ENCODE measurements around the gene RBM47. TPM values are rescaled to one million over a fixed set of nuclear protein-coding genes. Genes with fewer than 3 reads are reported as not detected.
"Not testable (repeated sequence)": the region's sequence is repeated elsewhere in the genome, so short reads cannot be mapped to it uniquely, and the experiment has no call there.

Gene RBM47
- total and polyA plus RNA-seq, 2 experiments from 2014 or later: 35.6 to 139 TPM

DNA sequence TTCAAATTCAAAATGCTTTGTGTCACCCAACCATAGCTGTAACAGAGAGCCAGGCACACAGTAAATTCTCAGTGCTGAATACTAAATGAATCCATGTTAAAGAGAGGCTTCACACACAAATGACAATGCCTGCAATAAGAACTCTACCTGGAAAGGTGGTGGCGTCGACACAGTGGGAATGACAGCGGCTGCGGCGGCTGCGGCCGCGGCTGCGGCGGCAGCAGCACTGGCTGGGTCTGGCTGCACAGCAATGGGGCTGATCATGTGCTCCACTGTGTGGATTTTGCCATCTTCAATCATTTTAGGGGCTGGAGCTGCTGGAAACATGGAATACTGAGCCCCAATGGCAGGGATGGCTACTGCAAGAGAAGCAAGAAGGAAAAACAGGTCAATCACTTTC, 197.2 kb downstream of the RBM47 start:
- Histone ChIP-seq H2AFZ (no peak overlapping the region), H3K27ac (ENCODE audit: low read depth) (no peak overlapping the region)
- no peak overlapping the region for H3K27ac Mint-ChIP-seq

DNA sequence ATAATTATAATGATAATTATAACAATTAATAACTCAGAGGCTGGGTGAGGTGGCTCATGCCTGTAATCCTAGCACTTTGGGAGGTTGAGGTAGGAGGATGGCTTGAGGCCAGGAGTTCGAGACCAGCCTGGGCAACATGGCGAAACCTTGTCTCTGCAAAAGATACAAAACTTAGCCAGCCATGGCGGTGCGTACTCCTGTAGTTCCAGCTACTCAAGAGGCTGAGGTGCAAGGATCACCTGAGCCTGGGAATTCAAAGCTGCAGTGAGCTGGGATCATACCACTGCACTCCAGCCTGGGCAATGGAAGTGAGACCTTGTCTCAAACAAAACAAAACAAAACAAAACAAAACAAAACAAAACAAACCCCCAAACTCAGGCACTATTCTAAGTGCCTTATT, 201.8 kb downstream of the RBM47 start:
- not testable (repeated sequence) for ATAC-seq; H3K4me1 Mint-ChIP-seq; H3K79me2 ChIP-seq (replicated peaks; ENCODE audit: insufficient read depth); H3K9me2 ChIP-seq (ENCODE audit: insufficient read depth); H3K9me3 Mint-ChIP-seq; H3K27me3 ChIP-seq (ENCODE audit: insufficient read depth); H2AFZ ChIP-seq; H3K4me3 ChIP-seq; H3K27ac ChIP-seq (ENCODE audit: low read depth); H4K20me1 ChIP-seq (replicated peaks; ENCODE audit: insufficient read depth); H3F3A ChIP-seq (replicated peaks; ENCODE audit: low read depth); H3K4me1 ChIP-seq (ENCODE audit: insufficient read depth); DNase-seq (ENCODE audit: low spot score); H3K27me3 Mint-ChIP-seq (ENCODE audit: insufficient read depth, low read depth, poor library complexity); H3K4me3 Mint-ChIP-seq; H3K4me2 ChIP-seq; H3K27ac Mint-ChIP-seq
- peaks cover 77% of the 10 kb centered on the region for H3K36me3 Mint-ChIP-seq (ENCODE audit: low read depth)
- H3K36me3 ChIP-seq (ENCODE audit: insufficient read depth): peaks cover 24% of the 10 kb centered on the region; the same call in 1 of the 2 replicates

More for the DNA sequence above, 197.2 kb downstream of the RBM47 start:
- Histone ChIP-seq H3K27me3 (ENCODE audit: insufficient read depth) (no peaks in the 10 kb centered on the region), H3K36me3 (ENCODE audit: insufficient read depth) (peaks cover 23% of the 10 kb centered on the region; the same call in 1 of the 2 replicates), H3F3A (replicated peaks; ENCODE audit: low read depth) (peaks cover 2% of the 10 kb centered on the region), H3K9me2 (ENCODE audit: insufficient read depth) (no peaks in the 10 kb centered on the region), H3K4me3 (no peak overlapping the region), H3K4me2 (no peak overlapping the region), H3K4me1 (ENCODE audit: insufficient read depth) (peaks cover 20% of the 10 kb centered on the region), H4K20me1 (replicated peaks; ENCODE audit: insufficient read depth) (peaks cover 3% of the 10 kb centered on the region; the same call in 1 of the 2 replicates), H3K79me2 (replicated peaks; ENCODE audit: insufficient read depth) (0 out of 2 replicates have a peak, but pooled peaks cover 2% of the 10 kb centered on the region)
- no peak for DNase-seq (ENCODE audit: low spot score)
- Mint-ChIP-seq H3K36me3 (ENCODE audit: low read depth) (peaks cover 82% of the 10 kb centered on the region), H3K4me1 (peaks cover 22% of the 10 kb centered on the region), H3K27me3 (ENCODE audit: insufficient read depth, low read depth, poor library complexity) (peaks cover 9% of the 10 kb centered on the region), H3K9me3 (no peaks in the 10 kb centered on the region), H3K4me3 (no peak overlapping the region)
- no peak for ATAC-seq
- TF ChIP-seq JUNB (IDR thresholded peaks at IDR 0.05; ENCODE audit: unreplicated experiment): no peak
- TF ChIP-seq, protein P1, sequence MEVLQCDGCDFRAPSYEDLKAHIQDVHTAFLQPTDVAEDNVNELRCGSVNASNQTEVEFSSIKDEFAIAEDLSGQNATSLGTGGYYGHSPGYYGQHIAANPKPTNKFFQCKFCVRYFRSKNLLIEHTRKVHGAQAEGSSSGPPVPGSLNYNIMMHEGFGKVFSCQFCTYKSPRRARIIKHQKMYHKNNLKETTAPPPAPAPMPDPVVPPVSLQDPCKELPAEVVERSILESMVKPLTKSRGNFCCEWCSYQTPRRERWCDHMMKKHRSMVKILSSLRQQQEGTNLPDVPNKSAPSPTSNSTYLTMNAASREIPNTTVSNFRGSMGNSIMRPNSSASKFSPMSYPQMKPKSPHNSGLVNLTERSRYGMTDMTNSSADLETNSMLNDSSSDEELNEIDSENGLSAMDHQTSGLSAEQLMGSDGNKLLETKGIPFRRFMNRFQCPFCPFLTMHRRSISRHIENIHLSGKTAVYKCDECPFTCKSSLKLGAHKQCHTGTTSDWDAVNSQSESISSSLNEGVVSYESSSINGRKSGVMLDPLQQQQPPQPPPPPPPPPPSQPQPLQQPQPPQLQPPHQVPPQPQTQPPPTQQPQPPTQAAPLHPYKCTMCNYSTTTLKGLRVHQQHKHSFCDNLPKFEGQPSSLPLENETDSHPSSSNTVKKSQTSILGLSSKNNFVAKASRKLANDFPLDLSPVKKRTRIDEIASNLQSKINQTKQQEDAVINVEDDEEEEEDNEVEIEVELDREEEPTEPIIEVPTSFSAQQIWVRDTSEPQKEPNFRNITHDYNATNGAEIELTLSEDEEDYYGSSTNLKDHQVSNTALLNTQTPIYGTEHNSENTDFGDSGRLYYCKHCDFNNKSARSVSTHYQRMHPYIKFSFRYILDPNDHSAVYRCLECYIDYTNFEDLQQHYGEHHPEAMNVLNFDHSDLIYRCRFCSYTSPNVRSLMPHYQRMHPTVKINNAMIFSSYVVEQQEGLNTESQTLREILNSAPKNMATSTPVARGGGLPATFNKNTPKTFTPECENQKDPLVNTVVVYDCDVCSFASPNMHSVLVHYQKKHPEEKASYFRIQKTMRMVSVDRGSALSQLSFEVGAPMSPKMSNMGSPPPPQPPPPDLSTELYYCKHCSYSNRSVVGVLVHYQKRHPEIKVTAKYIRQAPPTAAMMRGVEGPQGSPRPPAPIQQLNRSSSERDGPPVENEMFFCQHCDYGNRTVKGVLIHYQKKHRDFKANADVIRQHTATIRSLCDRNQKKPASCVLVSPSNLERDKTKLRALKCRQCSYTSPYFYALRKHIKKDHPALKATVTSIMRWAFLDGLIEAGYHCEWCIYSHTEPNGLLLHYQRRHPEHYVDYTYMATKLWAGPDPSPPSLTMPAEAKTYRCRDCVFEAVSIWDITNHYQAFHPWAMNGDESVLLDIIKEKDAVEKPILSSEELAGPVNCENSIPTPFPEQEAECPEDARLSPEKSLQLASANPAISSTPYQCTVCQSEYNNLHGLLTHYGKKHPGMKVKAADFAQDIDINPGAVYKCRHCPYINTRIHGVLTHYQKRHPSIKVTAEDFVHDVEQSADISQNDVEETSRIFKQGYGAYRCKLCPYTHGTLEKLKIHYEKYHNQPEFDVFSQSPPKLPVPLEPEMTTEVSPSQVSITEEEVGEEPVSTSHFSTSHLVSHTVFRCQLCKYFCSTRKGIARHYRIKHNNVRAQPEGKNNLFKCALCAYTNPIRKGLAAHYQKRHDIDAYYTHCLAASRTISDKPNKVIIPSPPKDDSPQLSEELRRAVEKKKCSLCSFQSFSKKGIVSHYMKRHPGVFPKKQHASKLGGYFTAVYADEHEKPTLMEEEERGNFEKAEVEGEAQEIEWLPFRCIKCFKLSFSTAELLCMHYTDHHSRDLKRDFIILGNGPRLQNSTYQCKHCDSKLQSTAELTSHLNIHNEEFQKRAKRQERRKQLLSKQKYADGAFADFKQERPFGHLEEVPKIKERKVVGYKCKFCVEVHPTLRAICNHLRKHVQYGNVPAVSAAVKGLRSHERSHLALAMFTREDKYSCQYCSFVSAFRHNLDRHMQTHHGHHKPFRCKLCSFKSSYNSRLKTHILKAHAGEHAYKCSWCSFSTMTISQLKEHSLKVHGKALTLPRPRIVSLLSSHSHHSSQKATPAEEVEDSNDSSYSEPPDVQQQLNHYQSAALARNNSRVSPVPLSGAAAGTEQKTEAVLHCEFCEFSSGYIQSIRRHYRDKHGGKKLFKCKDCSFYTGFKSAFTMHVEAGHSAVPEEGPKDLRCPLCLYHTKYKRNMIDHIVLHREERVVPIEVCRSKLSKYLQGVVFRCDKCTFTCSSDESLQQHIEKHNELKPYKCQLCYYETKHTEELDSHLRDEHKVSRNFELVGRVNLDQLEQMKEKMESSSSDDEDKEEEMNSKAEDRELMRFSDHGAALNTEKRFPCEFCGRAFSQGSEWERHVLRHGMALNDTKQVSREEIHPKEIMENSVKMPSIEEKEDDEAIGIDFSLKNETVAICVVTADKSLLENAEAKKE (CRISPR knock-in tag; IDR thresholded peaks at IDR 0.05): no peak
- no peak for TF ChIP-seq STAT1 (IDR thresholded peaks at IDR 0.05; ENCODE audit: unreplicated experiment)

All from GM23338 (cell line).